WERI-Rb-1 (cell line): ENCODE results near the gene SRCIN1.

Experiments
- DNase-seq: peaks from one replicate; pipeline ENCODE4 v3.0.0-alpha.2; 2020
- H3K27ac ChIP-seq: fragments of 250-450 bp; sonication (Bioruptor Pico); 2 replicates; pipeline ENCODE4 v1.5.1; 2020; ENCODE audit warnings: mild to moderate bottlenecking, moderate library complexity
- H3K27me3 ChIP-seq: fragments of 250-450 bp; sonication (Bioruptor Pico); 2 replicates; pipeline ENCODE4 v1.5.1; 2021; ENCODE audit warnings: mild to moderate bottlenecking, low read depth, moderate library complexity; ENCODE audit not compliant: insufficient read depth, severe bottlenecking
- H3K36me3 ChIP-seq: fragments of 250-450 bp; sonication (Bioruptor Pico); 2 replicates; pipeline ENCODE4 v1.5.1; 2020; ENCODE audit warnings: mild to moderate bottlenecking, moderate library complexity
- H3K4me3 ChIP-seq: 2 replicates; pipeline ENCODE4 v1.5.1; 2011; ENCODE audit warnings: low read depth, mild to moderate bottlenecking, control low read depth, low read length
- H3K9me3 ChIP-seq: fragments of 250-450 bp; sonication (Bioruptor Pico); 2 replicates; pipeline ENCODE4 v1.5.1; 2021; ENCODE audit warnings: mild to moderate bottlenecking, moderate library complexity; ENCODE audit not compliant: severe bottlenecking
- CTCF ChIP-seq: IDR thresholded peaks from 2 replicates; pipeline ENCODE4 v1.5.1; 2011; ENCODE audit warnings: low read depth, mild to moderate bottlenecking, control low read depth, inconsistent platforms, low read length

The SRCIN1 gene

GRCh38 chr17:38605411-38605840 lies 326 bp downstream of the SRCIN1 start:
- Histone ChIP-seq H3K36me3 (no peaks in the 10 kb centered on the region), H3K27ac (peak overlapping the region; percentile 45; the same call in 1 of the 2 replicates), H3K27me3 (no peaks in the 10 kb centered on the region), H3K9me3 (no peaks in the 10 kb centered on the region), H3K4me3 (peak overlapping the region; percentile 39)
- TF ChIP-seq CTCF, result no peak
- DNase-seq, result no peak

GRCh38 chr17:38604479-38605403 lies 1.0 kb downstream of the SRCIN1 start:
- Histone ChIP-seq H3K4me3 (peak overlapping the region; percentile 39), H3K9me3 (no peaks in the 10 kb centered on the region), H3K36me3 (no peaks in the 10 kb centered on the region), H3K27ac (no peak overlapping the region), H3K27me3 (no peaks in the 10 kb centered on the region)
- peak; percentile 39 for DNase-seq
- no peak for TF ChIP-seq CTCF

DNA sequence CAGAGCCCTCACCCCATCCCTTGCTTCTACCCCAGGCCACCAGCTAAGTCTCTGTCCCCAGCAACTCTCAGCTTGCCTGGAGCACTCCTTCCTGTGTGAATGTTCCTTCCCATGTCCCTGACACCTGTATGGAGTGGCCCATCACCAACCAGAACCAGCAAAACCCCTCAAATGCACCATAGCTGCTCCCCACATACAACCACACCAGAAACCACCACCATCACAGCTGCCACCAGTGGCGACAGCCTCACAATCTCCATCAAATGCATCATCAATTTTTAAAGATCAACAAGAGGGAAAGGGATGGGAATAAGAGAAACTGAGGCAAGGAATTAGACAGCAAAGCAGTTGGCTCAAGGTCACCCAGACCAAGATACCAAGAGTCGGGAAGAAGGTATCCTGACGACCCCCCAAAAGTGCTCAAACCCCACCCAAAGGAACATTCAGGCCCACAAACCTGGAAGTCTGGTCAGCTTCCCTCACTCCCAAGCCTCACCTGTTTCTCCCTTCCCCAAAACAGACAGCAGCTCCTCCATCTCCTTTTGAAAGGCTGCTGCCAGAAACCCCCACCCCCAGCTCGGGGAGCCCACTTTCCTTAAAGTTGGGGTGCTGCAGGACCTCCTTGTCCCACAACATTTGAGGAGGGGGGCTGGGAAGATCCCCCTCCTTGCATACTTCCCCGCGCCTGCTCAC lies 1.8 kb downstream of the SRCIN1 start:
- Histone ChIP-seq H3K27ac (no peak overlapping the region), H3K27me3 (no peaks in the 10 kb centered on the region), H3K9me3 (no peaks in the 10 kb centered on the region), H3K4me3 (no peak overlapping the region), H3K36me3 (no peaks in the 10 kb centered on the region)
- DNase-seq, result no peak
- TF ChIP-seq CTCF, result no peak

- H3K27ac ChIP-seq, result peak overlapping the region; percentile 83
- DNase-seq, result no peak
- no peak for TF ChIP-seq CTCF
- no peaks in the 10 kb centered on the region for H3K9me3 ChIP-seq
- H3K36me3 ChIP-seq, result no peaks in the 10 kb centered on the region
- no peak overlapping the region for H3K4me3 ChIP-seq
- H3K27me3 ChIP-seq, result no peaks in the 10 kb centered on the region
These were observed 2.6 kb downstream of the SRCIN1 start for GRCh38 chr17:38602956-38603785.

DNA sequence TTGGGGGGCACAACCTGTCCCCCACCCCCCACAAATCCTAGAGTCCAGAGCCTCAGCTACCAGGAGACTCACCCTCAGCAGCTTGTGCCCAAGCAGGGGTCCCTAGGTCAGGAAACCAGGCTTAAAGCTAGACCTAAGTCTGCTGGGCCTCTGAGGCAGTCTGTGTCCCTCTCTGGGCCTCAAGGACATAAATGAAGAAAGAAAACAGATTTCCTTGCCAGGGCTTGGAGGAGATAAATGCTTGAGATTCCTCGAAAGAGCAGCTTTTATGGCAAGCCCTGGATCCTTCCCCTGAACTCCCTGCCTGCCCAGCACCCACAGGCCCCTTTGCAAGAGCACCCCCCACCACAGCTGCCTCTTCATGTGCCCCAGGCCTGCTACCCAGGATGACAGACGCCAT lies 3.3 kb downstream of the SRCIN1 start:
- Histone ChIP-seq H3K27me3 (no peaks in the 10 kb centered on the region), H3K4me3 (no peak overlapping the region), H3K27ac (peak overlapping the region; percentile 83), H3K9me3 (no peaks in the 10 kb centered on the region), H3K36me3 (no peaks in the 10 kb centered on the region)
- no peak for DNase-seq
- no peak for TF ChIP-seq CTCF
